Stimulated activated CD8-positive, alpha-beta memory T cell treated with anti-CD3 and anti-CD28 coated beads, Interleukin-7, amount 100 ng/mL, for 1 hour (primary cell): ENCODE measurements around the gene SRPRA.
"Not testable (repeated sequence)": the region's sequence is repeated elsewhere in the genome, so short reads cannot be mapped to it uniquely, and the experiment has no call there.

ENCODE experiments used
- DNase-seq, 2 donors: peaks; one replicate each; pipeline ENCODE4 v3.0.0-alpha.2; 2020; ENCODE audit warnings: low read depth in 2 of 2

Gene SRPRA

DNA sequence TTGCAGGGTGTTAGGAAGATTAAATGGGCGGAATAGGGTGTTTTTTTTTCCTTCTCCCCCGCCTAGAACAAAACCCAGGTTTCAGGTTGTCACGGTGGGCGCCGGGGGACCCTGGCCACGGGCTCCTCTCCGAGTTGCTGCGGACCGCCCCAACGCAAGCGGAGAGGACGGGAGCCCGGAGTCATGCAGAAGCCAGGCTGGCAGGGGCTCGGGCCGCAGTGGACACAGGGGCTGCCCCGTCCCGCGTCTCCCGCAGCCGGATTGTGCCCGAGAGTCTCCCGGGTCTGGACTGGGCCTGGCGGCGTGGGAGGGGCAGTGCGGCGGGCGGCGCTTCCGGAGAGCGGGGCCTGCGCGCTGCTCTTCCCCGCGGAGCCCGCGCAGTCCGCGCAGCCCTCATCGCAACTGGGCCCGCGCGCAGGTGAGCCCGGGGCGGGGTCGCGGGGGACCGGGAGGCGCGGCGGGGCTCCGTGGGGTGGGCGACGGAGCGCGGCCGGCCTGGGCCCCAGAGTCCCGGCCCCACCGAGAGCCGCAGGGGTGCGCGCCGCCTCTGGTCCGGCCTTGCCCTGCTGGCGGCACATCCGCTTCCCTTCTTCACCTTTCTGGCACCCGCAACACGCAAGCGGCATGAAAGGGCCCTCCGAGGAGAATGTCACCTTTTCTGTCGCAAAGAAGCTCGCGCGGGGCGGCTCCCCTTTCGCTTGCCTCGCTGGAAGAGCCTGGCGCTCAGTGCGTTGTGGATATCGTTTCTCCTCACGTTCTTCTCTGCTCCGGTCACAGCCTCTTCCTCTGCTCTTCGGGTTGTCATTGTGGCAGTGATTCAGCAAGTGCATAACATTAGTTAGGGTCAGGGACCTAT is 14.3 kb upstream of the SRPRA start, which contains the start of gene TIRAP:
Gene TIRAP, plus strand, starts transcription at position 358 of the 856 bp plus-strand sequence. CDS start 7,802 bp downstream, outside the sequence.
- peak in 1 of 2 donors; percentile 11 for DNase-seq

DNA sequence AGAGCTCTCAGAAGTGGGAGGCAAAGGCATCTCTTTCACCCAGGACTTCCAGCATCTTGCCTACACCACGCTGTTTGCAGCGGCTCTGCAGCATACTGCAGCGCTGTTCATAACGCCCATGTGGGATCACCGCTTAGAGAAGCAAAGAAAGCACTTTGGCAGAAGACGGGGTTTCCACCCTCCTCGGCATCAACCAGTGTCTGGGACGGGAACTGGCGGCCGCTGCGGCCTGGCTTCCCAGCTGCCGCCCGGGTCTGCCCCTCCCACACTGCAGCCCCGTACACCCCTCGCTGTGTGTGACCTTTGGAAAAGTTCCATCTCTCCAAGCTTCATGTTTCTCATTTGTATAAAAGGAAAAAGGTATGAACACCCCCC is 13.7 kb upstream of the SRPRA start:
- DNase-seq = no peak

DNA sequence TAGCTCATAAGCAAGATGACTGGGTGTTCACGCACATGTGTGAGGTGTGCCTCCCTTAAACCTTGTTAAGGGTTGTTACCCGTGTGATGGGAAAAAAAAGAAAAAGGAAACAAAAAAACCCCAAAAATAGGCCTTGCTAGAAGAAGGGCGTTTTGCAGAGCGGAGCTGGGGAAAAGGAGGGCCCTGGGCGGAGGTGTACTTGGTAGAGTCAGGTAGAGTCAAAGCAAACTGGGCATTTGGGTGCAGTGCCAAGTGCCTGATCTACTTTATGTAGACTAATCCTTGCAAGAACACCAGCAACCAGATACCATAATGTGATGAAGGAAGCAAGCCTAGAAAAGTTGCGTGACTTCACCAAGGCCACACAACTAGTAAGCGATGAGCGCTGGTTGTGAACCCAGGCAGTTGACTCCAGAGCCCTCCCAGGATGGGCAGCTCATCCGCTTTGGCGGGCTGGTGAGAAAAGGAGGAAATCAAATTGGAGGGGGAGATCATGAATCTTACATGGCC is 13.0 kb upstream of the SRPRA start:
- DNase-seq = no peak

DNA sequence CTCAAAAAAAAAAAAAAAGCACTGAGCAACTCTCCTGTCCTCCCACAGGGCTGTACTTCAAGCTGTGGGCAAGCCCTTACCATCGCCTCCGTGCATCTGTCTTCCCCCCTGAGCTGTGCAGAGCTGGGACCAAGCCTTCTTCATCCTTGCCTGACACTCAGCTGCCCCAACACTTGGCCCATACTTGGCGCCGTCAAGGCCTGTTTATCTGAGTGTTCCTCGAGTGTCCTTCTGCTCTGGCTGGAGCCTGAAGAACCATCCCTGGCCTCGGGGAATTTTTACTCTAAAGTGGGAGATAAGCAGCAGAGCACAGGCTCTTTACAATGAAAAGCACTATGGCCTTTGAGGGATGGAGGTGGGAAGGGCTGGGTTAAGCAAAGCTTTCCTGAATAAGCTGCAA is 12.6 kb upstream of the SRPRA start:
- no peak for DNase-seq

DNA sequence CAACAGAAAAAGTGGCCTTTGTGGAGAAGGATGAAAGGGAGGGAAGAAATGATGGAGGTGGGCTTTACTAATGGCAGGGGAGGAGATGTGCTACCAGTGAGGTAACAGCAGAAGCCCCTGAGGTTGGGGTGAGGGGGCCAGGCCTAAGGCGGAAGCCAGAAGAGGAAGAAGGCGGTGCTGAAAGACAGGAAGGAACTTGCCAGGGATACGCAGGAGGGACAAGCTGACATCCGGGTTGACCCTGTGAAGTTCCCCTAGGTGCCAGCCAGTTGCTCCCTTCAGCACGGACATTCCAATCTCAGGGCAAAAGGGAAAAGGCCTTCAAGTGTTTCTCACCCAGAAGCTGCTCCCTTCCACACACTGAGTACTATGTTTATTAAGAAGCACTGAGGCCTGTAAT is 11.9 kb upstream of the SRPRA start:
- no peak for DNase-seq

DNA sequence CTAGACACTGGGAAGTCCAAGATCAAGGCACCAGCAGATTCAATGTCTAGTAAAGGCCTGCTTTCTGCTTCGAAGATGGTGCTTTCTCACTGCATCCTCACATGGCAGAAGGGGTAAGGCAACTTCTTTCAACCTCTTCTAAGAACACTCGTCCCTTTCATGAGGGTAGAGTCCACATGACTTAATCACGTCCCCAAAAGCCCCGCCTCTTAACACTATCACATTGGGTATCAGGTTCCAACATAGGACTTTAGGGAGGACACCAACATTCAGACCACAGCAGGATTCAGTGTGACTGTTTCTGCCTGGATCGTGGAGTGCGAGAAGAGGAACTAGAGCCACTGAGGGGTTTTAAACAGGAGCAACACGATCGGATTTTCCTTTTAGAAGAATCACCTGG is 10.5 kb upstream of the SRPRA start:
- no peak for DNase-seq

DNA sequence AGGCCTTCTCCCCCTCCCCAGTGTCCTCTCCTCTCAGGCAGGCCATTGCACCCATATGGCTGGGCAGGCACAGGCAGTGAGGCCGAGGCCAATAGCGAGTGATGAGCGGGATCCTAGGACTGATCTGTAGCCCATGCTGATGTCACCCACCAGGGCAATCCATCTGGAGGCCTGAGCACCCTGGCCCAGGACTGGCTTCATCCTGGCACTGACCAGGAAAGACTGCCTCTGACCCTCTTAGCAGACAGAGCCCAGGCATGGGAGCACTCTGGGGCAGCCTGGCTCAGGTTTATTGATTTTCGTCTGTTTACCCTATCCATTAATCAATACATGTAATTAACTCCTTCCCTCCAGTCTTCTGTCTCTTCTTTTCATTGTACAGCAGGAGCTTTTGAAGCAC is 9.1 kb upstream of the SRPRA start:
- no peak for DNase-seq

DNA sequence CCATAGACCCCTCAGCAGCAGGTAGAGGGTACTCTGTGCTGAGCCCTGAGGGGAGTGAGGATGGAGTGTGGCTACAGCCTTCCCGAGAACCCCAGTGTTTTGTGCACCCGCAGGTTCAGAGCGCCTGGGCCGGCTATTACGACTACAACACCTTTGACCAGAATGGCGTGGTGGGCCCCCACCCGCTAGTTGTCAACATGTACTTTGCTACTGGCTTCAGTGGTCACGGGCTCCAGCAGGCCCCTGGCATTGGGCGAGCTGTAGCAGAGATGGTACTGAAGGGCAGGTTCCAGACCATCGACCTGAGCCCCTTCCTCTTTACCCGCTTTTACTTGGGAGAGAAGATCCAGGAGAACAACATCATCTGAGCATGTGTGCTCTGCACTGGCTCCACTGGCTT is 8.6 kb upstream of the SRPRA start:
- no peak for DNase-seq

DNA sequence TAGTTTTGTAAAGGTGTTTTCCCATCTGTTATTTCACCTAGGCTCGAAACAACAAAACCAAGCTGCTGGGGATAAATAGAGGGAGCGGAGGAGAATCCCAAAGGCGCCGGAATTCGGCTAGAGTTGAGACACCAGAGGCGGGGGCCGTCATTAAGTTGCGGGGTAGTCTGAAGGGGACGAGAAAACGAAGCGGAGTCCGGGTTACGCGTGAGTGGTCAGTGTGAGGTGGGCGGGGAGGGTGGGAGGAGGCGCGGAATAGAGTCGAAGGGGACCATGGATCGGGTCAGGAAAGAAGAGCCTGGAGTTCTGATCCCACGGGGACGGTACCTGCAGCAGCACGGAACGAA is 361 bp downstream of the SRPRA start:
- no peak for DNase-seq

DNA sequence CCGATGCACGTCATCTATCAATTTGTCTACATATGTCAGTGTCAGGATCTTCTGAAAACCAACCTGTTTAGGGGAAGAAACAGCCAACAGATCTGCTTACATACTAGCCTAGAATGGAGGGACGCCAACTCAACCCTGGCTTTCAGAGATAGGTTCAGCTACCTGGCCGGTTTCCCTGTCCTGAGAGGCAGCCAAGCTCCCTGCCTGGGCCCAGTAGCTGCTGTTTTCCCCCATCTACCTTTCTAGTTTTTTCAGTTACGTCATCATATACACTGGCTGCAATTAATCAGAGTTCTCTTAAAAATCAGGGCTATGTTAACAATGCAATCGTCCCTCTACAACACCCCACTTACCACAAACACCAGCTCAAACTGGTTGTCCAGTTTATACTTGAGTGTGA is 1.0 kb downstream of the SRPRA start:
- DNase-seq = no peak

DNA sequence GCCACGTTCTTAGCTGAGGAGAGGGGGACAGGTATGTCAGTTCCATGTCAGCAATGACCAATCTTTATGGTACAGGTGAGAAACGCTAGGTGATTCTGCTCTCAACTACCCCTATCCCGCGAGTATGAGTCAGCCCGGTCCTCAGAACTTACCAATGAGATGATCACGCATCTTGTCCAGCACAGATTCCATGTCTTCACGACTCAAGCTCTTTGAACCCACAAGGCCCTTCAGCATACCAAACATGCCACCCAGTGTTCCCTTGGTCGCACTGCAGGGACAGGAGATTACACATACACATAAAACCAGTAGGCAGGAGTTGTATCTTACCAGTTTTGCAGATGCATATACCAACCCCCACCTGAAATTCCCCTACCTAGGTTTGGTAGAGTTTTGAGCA is 2.9 kb downstream of the SRPRA start:
- no peak for DNase-seq

DNA sequence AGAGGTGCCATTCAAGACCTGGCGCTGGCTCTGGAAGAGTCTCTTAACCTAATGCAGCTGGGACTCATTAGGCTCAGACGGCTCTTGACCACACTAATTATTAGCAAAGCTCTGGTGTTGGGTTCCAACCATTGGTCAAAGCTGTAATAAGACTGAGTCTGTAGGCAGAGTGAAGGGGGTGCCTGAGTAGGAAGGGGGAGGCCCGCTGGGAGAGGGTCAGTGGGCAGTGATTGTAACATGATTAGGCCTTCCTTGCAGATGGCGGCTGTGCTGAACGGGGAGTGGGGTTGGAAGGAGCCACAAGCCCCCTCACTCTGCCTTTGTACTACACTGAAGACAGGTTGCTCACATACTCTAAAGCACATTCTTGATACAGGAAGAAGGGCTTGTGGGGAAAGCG is 5.2 kb downstream of the SRPRA start:
- no peak for DNase-seq

DNA sequence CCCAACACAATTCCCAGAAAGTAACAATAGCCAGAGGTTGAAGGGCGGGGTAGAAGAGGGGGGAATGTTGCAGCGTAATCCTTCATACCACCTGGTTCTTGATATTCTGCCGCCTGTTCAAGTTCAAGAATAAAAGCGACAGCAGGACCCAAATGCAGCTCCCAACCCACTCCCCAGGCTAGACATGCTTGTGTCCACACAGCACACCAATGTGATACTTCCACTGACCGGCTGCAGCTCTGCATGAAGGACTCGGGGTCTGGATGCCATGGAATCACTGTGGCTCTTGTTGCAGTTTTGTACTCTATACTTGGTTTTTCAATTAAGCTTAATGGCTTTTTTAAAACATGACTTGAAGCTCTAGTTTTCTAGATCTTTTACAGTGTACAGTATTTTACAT is 6.5 kb downstream of the SRPRA start:
- DNase-seq = no peak

DNA sequence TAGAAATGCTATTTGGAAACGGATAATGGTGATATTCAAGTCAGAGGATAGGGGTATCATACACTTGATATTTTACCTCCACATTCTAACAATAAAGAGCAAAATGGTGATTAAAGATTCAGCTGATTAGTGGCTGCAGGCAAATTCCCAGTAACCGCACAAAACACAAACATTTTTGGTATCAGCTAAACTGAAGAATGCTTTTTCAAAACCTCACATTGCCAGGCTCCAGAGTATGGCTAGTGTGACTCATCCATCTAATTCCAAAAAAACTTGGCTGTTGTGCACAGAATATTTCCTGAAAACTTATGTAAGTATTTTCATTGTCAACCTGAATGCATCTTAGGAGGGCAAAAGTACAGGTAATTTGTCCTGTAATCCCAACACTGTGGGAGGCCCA is 10.9 kb downstream of the SRPRA start:
- DNase-seq = no peak

DNA sequence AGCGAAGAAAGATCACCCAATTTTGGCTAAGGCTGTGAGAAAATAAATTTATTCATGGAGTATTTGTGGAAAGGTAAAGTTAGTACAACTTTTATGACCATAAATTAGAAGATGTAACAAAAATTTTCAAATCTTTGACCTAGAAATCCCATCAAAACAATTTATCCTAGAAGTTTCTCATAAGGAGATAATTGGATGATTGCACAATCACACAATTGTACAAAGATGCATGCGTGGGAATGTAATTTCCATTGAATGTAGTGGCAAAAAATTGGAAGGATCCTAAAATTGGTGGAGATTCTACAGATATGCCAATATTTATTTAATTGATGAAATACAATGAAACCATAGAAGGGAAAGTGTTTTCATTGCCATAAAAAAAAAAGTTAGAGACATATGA is 11.6 kb downstream of the SRPRA start:
- no peak for DNase-seq

DNA sequence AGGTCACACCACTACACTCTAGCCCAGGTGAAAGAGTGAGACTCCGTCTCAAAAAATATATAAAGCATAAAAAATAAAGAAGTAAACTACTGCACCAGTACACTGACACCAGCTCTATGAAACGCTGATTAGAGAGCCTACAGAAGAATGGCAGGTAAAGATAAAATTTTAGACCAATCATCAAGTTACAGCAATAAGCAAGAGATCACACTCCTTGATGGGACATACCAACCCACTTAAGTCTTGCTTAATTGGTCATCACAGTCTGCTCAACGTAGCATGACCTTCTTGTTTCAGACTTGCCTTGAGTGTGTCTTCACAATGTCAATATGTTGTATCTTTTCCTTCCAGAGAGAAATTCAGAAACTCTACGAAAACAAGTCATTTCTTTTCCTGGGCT is 12.5 kb downstream of the SRPRA start:
- DNase-seq = no peak

DNA sequence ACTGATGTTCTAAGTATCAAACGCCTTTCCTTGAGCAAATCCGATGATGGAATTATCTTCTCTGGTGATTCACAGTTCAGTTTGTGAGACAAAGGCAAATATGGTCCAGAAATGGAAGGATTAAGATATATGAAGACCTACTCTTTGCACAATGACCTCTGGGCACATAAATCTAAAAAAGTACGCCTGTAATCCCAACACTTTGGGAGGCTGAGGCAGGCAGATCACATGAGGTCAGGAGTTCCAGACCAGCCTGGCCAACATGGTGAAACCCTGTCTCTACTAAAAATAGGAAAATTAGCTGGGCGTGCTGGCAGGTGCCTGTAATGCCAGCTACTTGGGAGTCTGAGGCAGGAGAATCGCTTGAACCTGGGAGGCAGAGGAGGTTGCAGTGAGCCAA is 13.2 kb downstream of the SRPRA start:
- not testable (repeated sequence) for DNase-seq

DNA sequence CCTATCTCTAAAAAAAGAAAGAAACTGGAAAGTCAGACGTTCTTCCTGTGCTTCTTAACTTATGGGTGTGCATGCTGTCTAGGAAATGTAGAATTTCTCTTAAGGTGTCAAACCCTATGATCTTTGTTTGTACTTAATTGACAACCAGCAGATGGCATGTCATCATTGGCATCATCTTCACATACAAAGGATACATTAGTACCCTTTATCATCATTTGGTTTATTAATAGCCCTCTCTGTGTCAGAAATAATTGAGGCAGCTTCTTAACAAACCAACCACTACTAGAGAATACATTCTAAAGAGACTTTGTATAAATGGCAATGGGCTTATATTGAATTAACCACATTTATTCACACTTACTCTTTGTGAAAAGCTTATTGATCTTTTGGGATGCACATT is 13.9 kb downstream of the SRPRA start:
- no peak for DNase-seq

DNA sequence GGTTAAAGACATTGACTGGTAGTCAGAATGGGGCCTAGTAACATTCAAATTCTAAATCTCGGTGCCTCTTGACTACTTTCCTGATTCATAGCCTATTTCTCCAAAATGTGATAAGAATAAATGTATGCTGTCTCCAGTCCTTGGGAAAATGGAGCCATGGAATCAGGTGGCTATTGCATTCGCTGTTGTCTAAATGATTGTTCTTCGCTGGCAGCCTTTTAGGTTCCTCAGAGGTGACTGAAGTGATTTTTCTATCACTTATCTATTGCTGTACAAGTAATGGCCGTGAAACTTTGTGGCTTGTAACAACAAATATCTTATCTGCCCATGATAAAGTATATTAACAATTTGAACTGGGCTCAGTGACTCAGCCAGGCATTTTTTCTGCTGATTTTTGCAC is 15.4 kb downstream of the SRPRA start:
- DNase-seq = no peak

DNA sequence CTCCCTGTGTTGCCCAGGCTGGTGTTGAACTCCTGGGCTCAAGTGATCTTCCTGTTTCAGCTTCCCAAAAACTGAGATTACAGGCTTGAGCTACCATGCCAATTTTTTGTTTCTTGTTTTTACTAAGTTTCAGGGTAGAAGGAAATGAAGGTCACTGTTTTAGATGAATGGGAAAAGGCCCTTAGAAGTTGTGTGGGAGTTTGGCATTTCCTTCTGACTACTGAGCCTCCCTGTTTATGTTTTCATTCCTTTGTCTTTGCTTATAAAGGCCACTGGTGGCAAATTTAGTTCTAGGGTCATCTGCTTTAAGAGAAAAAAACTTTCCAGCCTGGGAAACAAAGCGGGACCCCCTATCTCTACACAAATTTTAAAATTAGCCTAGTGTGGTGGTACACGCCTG is 22.1 kb downstream of the SRPRA start:
- no peak for DNase-seq

DNA sequence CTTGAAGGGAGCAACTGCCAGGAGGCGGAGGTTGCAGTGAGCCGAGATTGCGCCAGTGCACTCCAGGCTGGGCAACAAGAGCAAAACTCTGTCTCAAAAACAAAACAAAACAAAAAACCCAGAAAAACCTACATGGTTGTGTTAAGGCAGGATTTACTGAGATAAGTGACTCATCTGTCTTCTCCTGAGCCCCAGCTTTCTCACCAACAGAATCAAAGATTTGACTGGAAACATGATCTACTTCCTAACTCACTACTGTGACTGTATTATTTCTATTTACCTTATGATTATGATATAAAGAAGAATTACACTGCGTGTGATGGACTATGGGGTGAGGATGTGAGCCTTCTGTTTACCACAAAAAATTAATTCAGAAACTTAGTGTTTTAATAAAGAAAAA is 35.3 kb downstream of the SRPRA start:
- DNase-seq = no peak

DNA sequence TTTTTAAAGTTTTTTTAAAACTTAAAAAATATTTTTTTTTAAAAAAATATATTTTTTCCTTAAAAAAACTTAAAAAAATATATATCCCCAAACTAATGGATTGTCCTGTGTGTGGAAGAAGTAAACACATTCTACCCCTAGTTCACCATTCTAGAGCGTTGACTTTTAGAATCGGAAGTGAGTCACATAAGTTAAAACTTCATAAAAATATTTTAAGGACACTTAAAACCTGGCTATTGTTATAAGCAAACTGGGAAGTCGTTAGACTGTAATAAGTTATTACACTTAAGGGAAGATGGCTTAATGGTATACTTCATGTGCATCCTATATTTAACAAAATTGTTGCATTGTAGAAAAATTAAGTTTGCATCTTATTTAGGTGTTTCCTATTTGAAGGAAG is 36.0 kb downstream of the SRPRA start:
- DNase-seq = no peak

DNA sequence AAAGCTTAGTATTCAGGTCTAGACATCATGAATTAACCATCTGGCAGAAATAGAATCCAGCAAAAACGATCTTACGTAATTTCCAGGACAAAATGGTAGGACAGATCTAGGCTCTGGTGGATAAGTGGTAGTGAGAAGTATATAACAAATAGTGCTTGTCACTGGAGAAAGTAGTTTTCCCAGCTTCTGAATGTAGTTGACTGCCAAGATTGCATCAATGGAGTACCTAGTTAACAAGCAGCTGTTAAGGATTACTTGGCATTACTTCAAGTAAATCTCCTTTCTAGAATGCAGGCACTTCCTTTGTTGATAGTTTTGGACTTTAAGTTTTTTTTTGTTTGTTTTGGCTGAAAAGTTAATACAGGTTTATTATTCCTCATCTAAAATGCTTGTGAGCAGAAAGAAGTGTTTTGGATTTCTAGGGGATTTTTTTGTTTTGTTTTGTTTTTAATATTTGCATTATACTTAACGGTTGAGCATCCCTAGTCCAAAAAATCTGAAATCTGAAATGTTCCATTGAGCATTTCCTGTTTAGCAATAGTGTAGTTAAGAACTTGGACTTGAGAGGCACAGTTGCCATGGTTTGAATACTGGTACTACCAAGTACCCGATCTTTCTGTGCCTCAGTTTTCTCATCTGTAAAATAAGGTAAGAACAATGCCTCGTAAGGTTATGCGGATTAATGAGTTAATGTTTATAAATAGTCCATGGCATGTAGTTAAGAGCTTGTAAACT is 36.8 kb downstream of the SRPRA start:
- DNase-seq = no peak
